ENCODE results near the gene TOR4A. TPM values are rescaled to one million over a fixed set of nuclear protein-coding genes. Genes with fewer than 3 reads are reported as not detected.

The TOR4A gene
- total and polyA plus RNA-seq, 10 of the 15 experiments (the other 5 are each of a cell fraction or from before 2014, with no cell fraction given), result 2.0 to 19.9 (median 3.7) TPM

- BruUV-seq (replicated peaks), result no TSS peak
- CTCF ChIA-PET, result no interaction called here
- POLR2A ChIA-PET, result no interaction called here
- FAIRE-seq (no peak), DNase-seq (ENCODE audit: low read depth, low spot score) (no peak), ATAC-seq (no peak)
- Histone ChIP-seq H3K4me3 (no peak overlapping the region), H3K9me3 (replicated peaks; ENCODE audit: control insufficient read depth, insufficient read depth, low read length) (no peaks in the 10 kb centered on the region), H4K20me1 (ENCODE audit: control insufficient read depth, insufficient read depth) (no peaks in the 10 kb centered on the region), H3K9ac (ENCODE audit: control insufficient read depth, insufficient read depth, low read length) (no peak overlapping the region), H3K79me2 (ENCODE audit: control insufficient read depth, insufficient read depth, low read length) (no peaks in the 10 kb centered on the region), H3K4me1 (ENCODE audit: control insufficient read depth, insufficient read depth, low read length) (no peaks in the 10 kb centered on the region), H3K27me3 (replicated peaks in 1 of 2; ENCODE audit: control insufficient read depth in 2 of 2, insufficient read depth in 2 of 2, low read length in 1 of 2) (no peaks in the 10 kb centered on the region), H3K36me3 (ENCODE audit: control insufficient read depth in 2 of 2, insufficient read depth in 2 of 2, low read length in 1 of 2) (no peaks in the 10 kb centered on the region), H2AFZ (ENCODE audit: control insufficient read depth, low read depth, low read length) (no peak overlapping the region), H3K4me2 (ENCODE audit: control insufficient read depth, insufficient read depth) (no peak overlapping the region), H3K27ac (ENCODE audit: control insufficient read depth, insufficient read depth) (no peak overlapping the region)
- no peak for TF ChIP-seq DPF2 (IDR thresholded peaks at IDR 0.05)
- TF ChIP-seq IKZF2 (IDR thresholded peaks at IDR 0.05), result no peak
- TF ChIP-seq MTA2 (IDR thresholded peaks at IDR 0.05; ENCODE audit: low read depth), result no peak
- TF ChIP-seq TAF1 (IDR thresholded peaks at IDR 0.05; ENCODE audit: borderline replicate concordance, low read depth, low read length), result no peak
- no peak for TF ChIP-seq MEF2B (IDR thresholded peaks at IDR 0.05; ENCODE audit: partially characterized antibody, poor library complexity, severe bottlenecking)
- TF ChIP-seq NBN (IDR thresholded peaks at IDR 0.05), result no peak
- no peak for TF ChIP-seq SUPT20H (IDR thresholded peaks at IDR 0.05; ENCODE audit: borderline replicate concordance, control insufficient read depth, low read depth, low read length)
- no peak for TF ChIP-seq FOS (IDR thresholded peaks at IDR 0.05; ENCODE audit: borderline replicate concordance, extremely low read depth, insufficient read length)
- TF ChIP-seq RAD51 (IDR thresholded peaks at IDR 0.05), result no peak
- TF ChIP-seq, protein P1, sequence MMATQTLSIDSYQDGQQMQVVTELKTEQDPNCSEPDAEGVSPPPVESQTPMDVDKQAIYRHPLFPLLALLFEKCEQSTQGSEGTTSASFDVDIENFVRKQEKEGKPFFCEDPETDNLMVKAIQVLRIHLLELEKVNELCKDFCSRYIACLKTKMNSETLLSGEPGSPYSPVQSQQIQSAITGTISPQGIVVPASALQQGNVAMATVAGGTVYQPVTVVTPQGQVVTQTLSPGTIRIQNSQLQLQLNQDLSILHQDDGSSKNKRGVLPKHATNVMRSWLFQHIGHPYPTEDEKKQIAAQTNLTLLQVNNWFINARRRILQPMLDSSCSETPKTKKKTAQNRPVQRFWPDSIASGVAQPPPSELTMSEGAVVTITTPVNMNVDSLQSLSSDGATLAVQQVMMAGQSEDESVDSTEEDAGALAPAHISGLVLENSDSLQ (IDR thresholded peaks at IDR 0.05), result no peak
- no peak for TF ChIP-seq IRF4 (IDR thresholded peaks at IDR 0.05; ENCODE audit: low read depth, low read length)
- TF ChIP-seq, protein P2, sequence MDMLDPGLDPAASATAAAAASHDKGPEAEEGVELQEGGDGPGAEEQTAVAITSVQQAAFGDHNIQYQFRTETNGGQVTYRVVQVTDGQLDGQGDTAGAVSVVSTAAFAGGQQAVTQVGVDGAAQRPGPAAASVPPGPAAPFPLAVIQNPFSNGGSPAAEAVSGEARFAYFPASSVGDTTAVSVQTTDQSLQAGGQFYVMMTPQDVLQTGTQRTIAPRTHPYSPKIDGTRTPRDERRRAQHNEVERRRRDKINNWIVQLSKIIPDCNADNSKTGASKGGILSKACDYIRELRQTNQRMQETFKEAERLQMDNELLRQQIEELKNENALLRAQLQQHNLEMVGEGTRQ (IDR thresholded peaks at IDR 0.05; ENCODE audit: borderline replicate concordance, low read depth, low read length), result no peak
- TF ChIP-seq CREM (IDR thresholded peaks at IDR 0.05; ENCODE audit: low read depth), result no peak
- SMC1A ChIA-PET (ENCODE audit: uncharacterized antibody, unreplicated experiment), result no interaction called here
- RAD21 ChIA-PET (ENCODE audit: unreplicated experiment), result no interaction called here
- 74% methylated on average over 20 of the region's 24 CpGs for WGBS (ENCODE audit: insufficient coverage, insufficient replicate concordance, low lambda C conversion rate, missing lambda C conversion rate)
- in situ Hi-C loops (cut with MboI) (no loop called here), intact Hi-C loops (cut with micrococcal nuclease; ENCODE audit: unreplicated experiment) (no loop called here)
These were observed 36.5 kb downstream of the TOR4A start for GRCh38 chr9:137313956-137314560.

All from GM12878 (cell line).